Duodenal mucosa (tissue), 2 donors: ENCODE data around the gene ATP5F1D.

Experiments
- H3K27ac ChIP-seq: one replicate; pipeline ENCODE4 v1.7.0; 2013; ENCODE audit warnings: low read depth, low read length
- H3K27me3 ChIP-seq, 2 donors: one replicate each; pipeline ENCODE4 v1.7.0; 2013; ENCODE audit warnings: low read length in 2 of 2, control low read depth in 1 of 2; ENCODE audit not compliant: insufficient read depth in 2 of 2, control insufficient read depth in 1 of 2
- H3K36me3 ChIP-seq, 2 donors: one replicate each; pipeline ENCODE4 v1.7.0; 2013; ENCODE audit warnings: low read length in 2 of 2, control low read depth in 1 of 2; ENCODE audit not compliant: insufficient read depth in 2 of 2, control insufficient read depth in 1 of 2
- H3K4me1 ChIP-seq, 2 donors: one replicate each; pipeline ENCODE4 v1.7.0; 2013; ENCODE audit warnings: low read length in 2 of 2, control low read depth in 1 of 2; ENCODE audit not compliant: insufficient read depth in 2 of 2, control insufficient read depth in 1 of 2
- H3K4me3 ChIP-seq, 2 donors: one replicate each; pipeline ENCODE4 v1.7.0; 2013; ENCODE audit warnings: low read length in 2 of 2, low read depth in 1 of 2
- H3K9ac ChIP-seq, 2 donors: one replicate each; pipeline ENCODE4 v1.7.0; 2013; ENCODE audit warnings: low read length in 2 of 2, low read depth in 1 of 2
- H3K9me3 ChIP-seq, 2 donors: one replicate each; pipeline ENCODE4 v1.7.0; 2013; ENCODE audit warnings: low read length in 2 of 2, control low read depth in 1 of 2; ENCODE audit not compliant: control insufficient read depth in 1 of 2

ATP5F1D gene

GRCh38 chr19:1220976-1221903 lies 20.3 kb upstream of the ATP5F1D start:
- H3K36me3 ChIP-seq = peaks cover 11 to 64% of the 10 kb centered on the region in 2 donors
- no peak overlapping the region for H3K4me3 ChIP-seq
- no peak overlapping the region for H3K9ac ChIP-seq
- H3K9me3 ChIP-seq = no peaks in the 10 kb centered on the region
- peaks cover 0 to 5% of the 10 kb centered on the region in 2 donors for H3K4me1 ChIP-seq
- H3K27me3 ChIP-seq = no peaks in the 10 kb centered on the region
- no peak overlapping the region for H3K27ac ChIP-seq

DNA sequence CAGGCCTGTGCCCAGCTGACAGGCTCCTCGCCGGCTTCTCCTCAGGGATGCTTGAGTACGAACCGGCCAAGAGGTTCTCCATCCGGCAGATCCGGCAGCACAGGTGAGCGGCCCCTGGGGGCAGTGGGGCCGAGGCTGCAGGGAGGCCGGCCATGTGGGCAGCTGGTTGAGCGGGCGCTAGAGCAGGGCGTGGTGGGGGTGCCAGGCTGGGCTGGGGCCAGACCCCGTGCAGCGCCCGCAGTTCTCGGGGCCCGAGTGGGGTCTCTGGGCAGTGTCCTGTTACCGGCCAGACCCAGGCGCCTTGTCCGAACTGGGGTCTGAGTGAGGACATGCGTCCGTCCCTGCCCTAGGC lies 19.7 kb upstream of the ATP5F1D start:
- Histone ChIP-seq H3K27me3 (no peaks in the 10 kb centered on the region), H3K27ac (no peak overlapping the region), H3K4me3 (no peak overlapping the region), H3K9me3 (no peaks in the 10 kb centered on the region), H3K4me1 (peaks cover 0 to 1% of the 10 kb centered on the region in 2 donors), H3K9ac (no peak overlapping the region), H3K36me3 (peaks cover 11 to 65% of the 10 kb centered on the region in 2 donors)

GRCh38 chr19:1222394-1222793 lies 19.2 kb upstream of the ATP5F1D start:
- Histone ChIP-seq H3K9me3 (no peaks in the 10 kb centered on the region), H3K27me3 (no peaks in the 10 kb centered on the region), H3K27ac (no peak overlapping the region), H3K4me3 (no peak overlapping the region), H3K36me3 (peaks cover 11 to 61% of the 10 kb centered on the region in 2 donors), H3K9ac (no peak overlapping the region), H3K4me1 (no peaks in the 10 kb centered on the region)

DNA sequence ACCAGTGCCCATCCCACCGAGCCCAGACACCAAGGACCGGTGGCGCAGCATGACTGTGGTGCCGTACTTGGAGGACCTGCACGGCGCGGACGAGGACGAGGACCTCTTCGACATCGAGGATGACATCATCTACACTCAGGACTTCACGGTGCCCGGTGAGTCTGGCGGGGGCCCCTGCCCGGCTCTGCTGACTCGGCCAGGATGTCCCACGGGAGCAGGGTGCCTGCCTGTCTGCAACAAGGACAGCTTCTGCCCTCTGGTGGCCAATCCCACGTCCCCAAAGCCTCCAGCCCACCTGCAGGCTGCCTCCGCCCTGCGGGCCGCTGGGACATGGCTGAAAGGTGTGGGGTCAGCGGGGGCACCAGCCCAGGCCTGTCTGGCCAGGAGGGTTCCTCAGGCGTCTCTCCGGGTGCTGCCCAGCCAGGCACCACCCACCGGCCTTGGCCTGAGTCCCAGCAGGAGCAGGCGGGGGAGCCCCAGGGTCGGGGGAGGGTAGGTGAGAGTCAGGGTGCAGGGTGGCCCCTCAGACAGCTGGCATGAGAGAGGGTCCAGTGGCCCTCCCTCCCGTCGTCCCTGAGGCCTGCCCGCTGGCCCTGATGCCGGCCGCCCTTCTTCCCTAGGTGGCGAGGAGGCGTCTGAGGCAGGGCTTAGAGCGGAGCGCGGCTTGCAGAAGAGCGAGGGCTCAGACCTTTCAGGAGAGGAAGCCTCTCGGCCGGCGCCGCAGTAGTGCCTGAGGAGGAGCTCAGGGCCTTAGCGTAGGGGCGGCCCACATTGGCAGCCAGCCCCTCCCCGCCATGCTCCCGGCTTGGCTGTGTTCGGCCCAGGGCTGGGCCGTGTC lies 18.3 kb upstream of the ATP5F1D start:
- Histone ChIP-seq H3K27me3 (no peaks in the 10 kb centered on the region), H3K9ac (no peak overlapping the region), H3K9me3 (no peaks in the 10 kb centered on the region), H3K4me1 (no peaks in the 10 kb centered on the region), H3K27ac (no peak overlapping the region), H3K4me3 (no peak overlapping the region), H3K36me3 (peaks cover 9 to 61% of the 10 kb centered on the region in 2 donors)

- Histone ChIP-seq H3K4me3 (no peak overlapping the region), H3K36me3 (peaks cover 7 to 58% of the 10 kb centered on the region in 2 donors), H3K27ac (no peak overlapping the region), H3K9ac (no peak overlapping the region), H3K27me3 (no peaks in the 10 kb centered on the region), H3K4me1 (no peaks in the 10 kb centered on the region), H3K9me3 (no peaks in the 10 kb centered on the region)
Observed at GRCh38 chr19:1224047-1224825, 17.3 kb upstream of the ATP5F1D start.

- Histone ChIP-seq H3K27me3 (no peaks in the 10 kb centered on the region), H3K9me3 (no peaks in the 10 kb centered on the region), H3K4me3 (no peak overlapping the region), H3K9ac (no peak overlapping the region), H3K27ac (no peak overlapping the region), H3K4me1 (no peaks in the 10 kb centered on the region), H3K36me3 (peaks cover 7 to 56% of the 10 kb centered on the region in 2 donors)
Observed at GRCh38 chr19:1224847-1225246, 16.7 kb upstream of the ATP5F1D start.

DNA sequence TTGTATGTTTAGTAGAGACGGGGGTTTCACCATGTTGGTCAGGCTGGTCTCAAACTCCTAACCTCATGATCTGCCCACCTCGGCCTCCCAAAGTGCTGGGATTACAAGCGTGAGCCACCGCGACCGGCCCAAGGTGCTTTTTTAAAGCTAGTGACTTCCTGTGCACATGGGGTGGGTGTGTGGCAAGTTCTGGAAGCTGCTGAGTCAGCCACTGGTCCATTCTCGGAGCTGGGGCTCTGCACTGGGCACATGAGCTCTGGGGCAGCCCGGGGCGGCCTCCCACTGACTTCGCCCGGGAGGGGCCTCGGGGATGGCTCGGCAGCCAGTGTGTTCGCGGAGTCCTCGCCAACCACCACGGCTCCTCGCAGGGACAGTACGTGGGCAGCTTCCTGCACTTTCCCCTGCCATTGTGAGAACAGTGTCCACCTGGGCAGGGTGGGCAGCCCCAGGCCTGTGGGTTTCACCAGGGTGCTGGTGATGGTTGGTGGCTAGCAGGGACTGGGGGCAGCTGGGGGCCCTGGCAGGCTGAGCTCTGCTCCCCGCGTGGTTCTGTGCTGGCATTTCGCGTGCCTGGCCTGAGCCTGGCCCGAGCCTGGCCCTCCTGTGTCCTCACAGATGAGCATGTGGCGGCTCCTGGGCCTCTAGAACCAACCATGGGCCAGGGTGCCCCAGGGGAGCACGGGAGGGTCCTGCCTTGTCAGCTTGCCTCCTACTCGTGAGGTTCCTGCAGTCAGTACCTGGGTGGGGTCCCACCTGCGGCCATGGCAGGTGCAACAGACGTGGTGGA lies 15.9 kb upstream of the ATP5F1D start:
- no peak overlapping the region for H3K27ac ChIP-seq
- peaks cover 4 to 49% of the 10 kb centered on the region in 2 donors for H3K36me3 ChIP-seq
- no peaks in the 10 kb centered on the region for H3K4me1 ChIP-seq
- H3K9ac ChIP-seq = no peak overlapping the region
- H3K27me3 ChIP-seq = no peaks in the 10 kb centered on the region
- no peak overlapping the region for H3K4me3 ChIP-seq
- no peaks in the 10 kb centered on the region for H3K9me3 ChIP-seq

DNA sequence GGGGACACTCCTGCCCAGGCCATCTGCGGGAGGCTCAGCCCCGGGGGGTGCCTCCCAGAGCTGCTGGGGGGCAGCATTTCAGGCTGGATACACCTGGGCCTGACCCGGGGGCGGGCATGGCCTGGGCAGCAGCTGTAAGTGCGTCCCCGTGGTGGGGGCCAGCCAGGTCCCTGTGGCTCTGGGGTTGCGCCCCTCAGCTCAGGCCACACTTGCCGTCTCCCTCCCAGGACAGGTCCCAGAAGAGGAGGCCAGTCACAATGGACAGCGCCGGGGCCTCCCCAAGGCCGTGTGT lies 15.4 kb upstream of the ATP5F1D start:
- H3K4me3 ChIP-seq = no peak overlapping the region
- H3K27ac ChIP-seq = no peak overlapping the region
- H3K9ac ChIP-seq = no peak overlapping the region
- H3K4me1 ChIP-seq = no peaks in the 10 kb centered on the region
- peaks cover 0 to 44% of the 10 kb centered on the region in 2 donors for H3K36me3 ChIP-seq
- no peaks in the 10 kb centered on the region for H3K27me3 ChIP-seq
- H3K9me3 ChIP-seq = no peaks in the 10 kb centered on the region

- Histone ChIP-seq H3K9me3 (no peaks in the 10 kb centered on the region), H3K4me1 (no peaks in the 10 kb centered on the region), H3K9ac (no peak overlapping the region), H3K27me3 (peaks cover 0 to 2% of the 10 kb centered on the region in 2 donors), H3K36me3 (peaks cover 0 to 41% of the 10 kb centered on the region in 2 donors), H3K27ac (no peak overlapping the region), H3K4me3 (no peak overlapping the region)
Observed at GRCh38 chr19:1226522-1227303, 14.8 kb upstream of the ATP5F1D start.
